H1 (cell line): Measurements from ENCODE around the gene ISG15. TPM values are rescaled to one million over a fixed set of nuclear protein-coding genes. Genes with fewer than 3 reads are reported as not detected.
"Not testable (repeated sequence)": the region's sequence is repeated elsewhere in the genome, so short reads cannot be mapped to it uniquely, and the experiment has no call there.

ENCODE experiments used
- CTCF ChIA-PET: fragments of 300-600 bp; sonication (Branson Sonifier 250); formaldehyde crosslinking; loops from one replicate; lab custom pipeline; 2021; ENCODE audit not compliant: partially characterized antibody; lab: Charles Lee
- POLR2A ChIA-PET: fragments of 300-600 bp; sonication (Branson Sonifier 250); formaldehyde crosslinking; loops from one replicate; lab custom pipeline; 2021; ENCODE audit warnings: inconsistent platforms; ENCODE audit not compliant: partially characterized antibody; lab: Charles Lee
- DNase-seq, 2 experiments: peaks; one replicate each; pipeline versions ENCODE4 v3.0.0 to v3.0.0-alpha.2; 2010 to 2022; ENCODE audit warnings: low spot score in 2 of 2, low read depth in 1 of 2, mixed read lengths in 1 of 2
- FAIRE-seq: peaks from 2 replicates; lab custom pipeline; 2011; peaks lifted over from hg19 to GRCh38; lab: Jason Lieb, UNC
- H2AFZ ChIP-seq: 2 replicates; pipeline ENCODE4 v1.8.1; 2012; ENCODE audit warnings: low read length, inconsistent platforms
- H2AK5ac ChIP-seq: 2 replicates; pipeline ENCODE4 v1.6.1; 2013; ENCODE audit warnings: low read depth, low read length
- H2BK120ac ChIP-seq: replicated peaks from 2 replicates; pipeline ENCODE3; 2013; ENCODE audit warnings: low read depth, low read length, inconsistent platforms
- H2BK12ac ChIP-seq: 2 replicates; pipeline ENCODE4 v1.6.1; 2013; ENCODE audit warnings: low read depth, low read length
- H2BK15ac ChIP-seq: 2 replicates; pipeline ENCODE4 v1.6.1; 2013; ENCODE audit warnings: low read length
- H2BK20ac ChIP-seq: 2 replicates; pipeline ENCODE4 v1.6.1; 2013; ENCODE audit warnings: low read length
- H2BK5ac ChIP-seq: 2 replicates; pipeline ENCODE4 v1.6.1; 2013; ENCODE audit warnings: low read depth, low read length
- H3K14ac ChIP-seq: 2 replicates; pipeline ENCODE4 v1.6.1; 2013; ENCODE audit warnings: inconsistent platforms; ENCODE audit not compliant: insufficient read length
- H3K18ac ChIP-seq: 2 replicates; pipeline ENCODE4 v1.6.1; 2013; ENCODE audit warnings: low read length; ENCODE audit errors: extremely low read depth
- H3K23ac ChIP-seq: 2 replicates; pipeline ENCODE4 v1.6.1; 2013; ENCODE audit warnings: inconsistent platforms; ENCODE audit not compliant: insufficient read length
- H3K23me2 ChIP-seq: 2 replicates; pipeline ENCODE4 v1.6.1; 2013; ENCODE audit warnings: low read depth, low read length
- H3K27ac ChIP-seq: 2 replicates; pipeline ENCODE4 v1.6.1; 2011; ENCODE audit warnings: low read depth, low read length, inconsistent platforms
- H3K27me3 ChIP-seq, 4 experiments: replicated peaks in 1 of 4; 1 replicate in 1 of 4; 2 replicates in 3 of 4; pipeline versions ENCODE4 v1.6.1 to v1.8.1; 2011 to 2013; ENCODE audit warnings: low read length in 3 of 4, mild to moderate bottlenecking in 3 of 4, inconsistent platforms in 2 of 4, mixed read lengths in 2 of 4, moderate library complexity in 1 of 4; ENCODE audit not compliant: control insufficient read depth in 3 of 4, insufficient read depth in 3 of 4; ENCODE audit errors: extremely low read depth in 1 of 4
- H3K36me3 ChIP-seq, 4 experiments: 2 replicates each; pipeline versions ENCODE4 v1.6.1 to v1.8.1; 2011 to 2013; ENCODE audit warnings: mild to moderate bottlenecking in 4 of 4, low read length in 3 of 4, moderate library complexity in 2 of 4, control low read depth in 1 of 4, inconsistent platforms in 1 of 4; ENCODE audit not compliant: insufficient read depth in 4 of 4, control insufficient read depth in 2 of 4
- H3K4ac ChIP-seq: replicated peaks from 2 replicates; pipeline ENCODE3; 2013; ENCODE audit warnings: low read length, low read depth, mixed read lengths, inconsistent platforms; ENCODE audit not compliant: insufficient read length
- H3K4me1 ChIP-seq, 4 experiments: replicated peaks in 1 of 4; 1 replicate in 1 of 4; 2 replicates in 3 of 4; pipeline versions ENCODE4 v1.6.1 to v1.8.1; 2011 to 2013; ENCODE audit warnings: low read length in 3 of 4, inconsistent platforms in 2 of 4, mixed read lengths in 1 of 4; ENCODE audit not compliant: insufficient read depth in 4 of 4, control insufficient read depth in 3 of 4
- H3K4me2 ChIP-seq, 2 experiments: 2 replicates each; pipeline versions ENCODE4 v1.6.1 to v1.8.1; 2011 to 2013; ENCODE audit warnings: low read depth in 2 of 2, low read length in 2 of 2, control low read depth in 1 of 2, inconsistent platforms in 1 of 2, mild to moderate bottlenecking in 1 of 2; ENCODE audit not compliant: insufficient read depth in 1 of 2
- H3K4me3 ChIP-seq, 4 experiments: fragments of 200-600, 300-600 bp in 1 of 4; sonication (generic), shearing (Covaris generic), sonication (Bioruptor Twin) in 1 of 4; 2 replicates each; pipeline versions ENCODE4 v1.5.1 to v1.8.1; 2011 to 2016; ENCODE audit warnings: low read length in 4 of 4, low read depth in 3 of 4, control low read depth in 2 of 4, inconsistent platforms in 2 of 4, mild to moderate bottlenecking in 2 of 4, mixed read lengths in 1 of 4, moderate library complexity in 1 of 4; ENCODE audit not compliant: insufficient read depth in 2 of 4; ENCODE audit errors: extremely low read depth in 1 of 4
- H3K56ac ChIP-seq: replicated peaks from 2 replicates; pipeline ENCODE3; 2013; ENCODE audit warnings: low read depth, mild to moderate bottlenecking, mixed read lengths, low read length, inconsistent platforms; ENCODE audit not compliant: insufficient read length
- H3K79me1 ChIP-seq: 2 replicates; pipeline ENCODE4 v1.6.1; 2013; ENCODE audit warnings: low read depth, low read length, control low read depth
- H3K79me2 ChIP-seq, 2 experiments: 2 replicates each; pipeline versions ENCODE4 v1.6.1 to v1.8.1; 2012 to 2013; ENCODE audit warnings: low read length in 2 of 2, mild to moderate bottlenecking in 2 of 2, inconsistent platforms in 1 of 2; ENCODE audit not compliant: insufficient read depth in 2 of 2, control insufficient read depth in 1 of 2
- H3K9ac ChIP-seq, 4 experiments: replicated peaks in 1 of 4; 1 replicate in 1 of 4; 2 replicates in 3 of 4; pipeline versions ENCODE4 v1.6.1 to v1.8.1; 2011 to 2013; ENCODE audit warnings: low read depth in 3 of 4, low read length in 3 of 4, control low read depth in 2 of 4, mild to moderate bottlenecking in 2 of 4, moderate library complexity in 2 of 4, inconsistent platforms in 1 of 4; ENCODE audit errors: extremely low read depth in 1 of 4
- H3K9me3 ChIP-seq, 2 experiments: 2 replicates each; pipeline versions ENCODE4 v1.6.1 to v1.8.1; 2012 to 2013; ENCODE audit warnings: mild to moderate bottlenecking in 2 of 2, moderate library complexity in 2 of 2, control low read depth in 1 of 2, inconsistent platforms in 1 of 2, low read depth in 1 of 2, low read length in 1 of 2, mixed read lengths in 1 of 2; ENCODE audit not compliant: insufficient read depth in 2 of 2
- H4K20me1 ChIP-seq, 2 experiments: replicated peaks in 1 of 2; 2 replicates each; pipeline versions ENCODE3 to v1.8.1; 2011 to 2013; ENCODE audit warnings: inconsistent platforms in 2 of 2, low read length in 2 of 2, mild to moderate bottlenecking in 1 of 2; ENCODE audit not compliant: insufficient read depth in 2 of 2, control insufficient read depth in 1 of 2
- H4K5ac ChIP-seq: 2 replicates; pipeline ENCODE4 v1.6.1; 2013; ENCODE audit warnings: low read length, low read depth, mixed read lengths, inconsistent platforms; ENCODE audit not compliant: insufficient read length
- H4K8ac ChIP-seq: 2 replicates; pipeline ENCODE4 v1.8.0; 2013; ENCODE audit warnings: mild to moderate bottlenecking, moderate library complexity, low read length, inconsistent platforms; ENCODE audit not compliant: insufficient read depth; ENCODE audit errors: extremely low read depth
- H4K91ac ChIP-seq: replicated peaks from 2 replicates; pipeline ENCODE3; 2013; ENCODE audit warnings: low read length, mixed read lengths, inconsistent platforms; ENCODE audit not compliant: insufficient read length
- CREB1 ChIP-seq: IDR thresholded peaks from 2 replicates; pipeline ENCODE4 v1.6.1; 2012; ENCODE audit warnings: inconsistent platforms
- CTCF ChIP-seq, 3 experiments: IDR thresholded peaks; 1 replicate in 2 of 3; 2 replicates in 1 of 3; pipeline versions ENCODE4 v1.5.1 to v1.6.1; 2011; ENCODE audit warnings: low read length in 3 of 3, mild to moderate bottlenecking in 3 of 3, inconsistent platforms in 2 of 3, low read depth in 1 of 3, moderate library complexity in 1 of 3; ENCODE audit not compliant: insufficient read depth in 1 of 3; ENCODE audit errors: control extremely low read depth in 1 of 3
- JUND ChIP-seq: IDR thresholded peaks from 2 replicates; pipeline ENCODE4 v1.6.1; 2011; ENCODE audit warnings: mild to moderate bottlenecking, improper control_type of control experiment, low read length
- MAX ChIP-seq: IDR thresholded peaks from 2 replicates; pipeline ENCODE4 v1.6.1; 2012; ENCODE audit warnings: inconsistent platforms
- RAD21 ChIP-seq, 2 experiments: IDR thresholded peaks in 1 of 2; conservative IDR thresholded peaks in 1 of 2; 2 replicates each; pipeline ENCODE4 v1.6.1; 2011; ENCODE audit warnings: low read depth in 2 of 2, low read length in 2 of 2, improper control_type of control experiment in 1 of 2, inconsistent platforms in 1 of 2, mild to moderate bottlenecking in 1 of 2, moderate library complexity in 1 of 2
- SRF ChIP-seq: IDR thresholded peaks from 2 replicates; pipeline ENCODE4 v1.6.1; 2011; ENCODE audit warnings: mild to moderate bottlenecking, low read depth, low read length, moderate library complexity
- WGBS, 2 experiments: shearing (Covaris generic) in 1 of 2; methylation state at CpG; one replicate each; pipeline versions ENCODE4 v1.1.6 to v1.1.7; 2013 to 2015; ENCODE audit warnings: low lambda C conversion rate in 2 of 2, mixed read lengths in 2 of 2, inconsistent platforms in 1 of 2, low coverage in 1 of 2, missing lambda C conversion rate in 1 of 2; ENCODE audit not compliant: insufficient replicate concordance in 2 of 2, insufficient coverage in 1 of 2, insufficient read length in 1 of 2; ENCODE audit errors: extremely low coverage in 1 of 2, missing lambda C conversion rate in 1 of 2; 5-methylcytosine and 5-hydroxymethylcytosine counted together
- polyA plus RNA-seq, 7 experiments: library from polyadenylated mRNA; depleted of rRNA in 3 of 7; stranded (reverse) in 5 of 7; unstranded in 2 of 7; fragments of >200 nt in 5 of 7; fragments of 200-250 nt in 2 of 7; gene quantifications; 1 replicate in 5 of 7; 2 replicates in 1 of 7; 4 replicates in 1 of 7; pipeline versions ENCODE4 v1.2.1 to v1.2.3, GENCODE V29; 2011 to 2013; ENCODE audit warnings: missing spikeins in 2 of 7, mixed read lengths in 2 of 7
- total RNA-seq: library from RNA; stranded (reverse); fragmentation: NEBNext Ultra II Directional; extraction: Animal tissue kit (Norgen Biotek cat#: 25700); gene quantifications from 2 replicates; pipeline ENCODE4 v1.2.1, GENCODE V29; 2021

The ISG15 gene
- total and polyA plus RNA-seq, 2 of the 8 experiments (the other 6 are each of a cell fraction or from before 2014, with no cell fraction given), result 29.3 to 121 TPM

GRCh38 chr1:975896-976683 is 37.2 kb upstream of the ISG15 start (continued):
- TF ChIP-seq CTCF (IDR thresholded peaks at IDR 0.05; ENCODE audit: control extremely low read depth in 1 of 3, insufficient read depth in 1 of 3, low read depth in 1 of 3, low read length in 3 of 3) (peak in 2 of 3 experiments; percentile 59 to 60; a peak in 3 of 4 replicates), RAD21 (IDR thresholded peaks at IDR 0.05 in 1 of 2, conservative IDR thresholded peaks at IDR 0.05 in 1 of 2; ENCODE audit: low read depth in 2 of 2, low read length in 2 of 2) (peak; percentile 60 to 72), JUND (no peak), CREB1 (peak; percentile 62), SRF (no peak), MAX (peak; percentile 60; the same call in 1 of the 2 replicates)

- H3K18ac ChIP-seq, FAIRE-seq: not testable (repeated sequence)
- WGBS, 2 experiments, result no CpG with 5 or more reads among the region's 39 CpGs
Observed at GRCh38 chr1:976791-977190, 36.5 kb upstream of the ISG15 start.

More at GRCh38 chr1:976791-977190, 36.5 kb upstream of the ISG15 start:
- H3K23me2 ChIP-seq, H3K56ac ChIP-seq, H3K27me3 ChIP-seq, H3K79me1 ChIP-seq, H3K27ac ChIP-seq, H3K23ac ChIP-seq, H2AFZ ChIP-seq, H4K5ac ChIP-seq, H3K14ac ChIP-seq, H2BK15ac ChIP-seq, H3K79me2 ChIP-seq, H2BK20ac ChIP-seq, H3K4me3 ChIP-seq, H3K36me3 ChIP-seq, H4K8ac ChIP-seq, H3K4ac ChIP-seq, H2BK5ac ChIP-seq, H2BK120ac ChIP-seq, H2BK12ac ChIP-seq, H4K20me1 ChIP-seq, H3K9ac ChIP-seq, H4K91ac ChIP-seq, H3K9me3 ChIP-seq, H2AK5ac ChIP-seq, DNase-seq, H3K4me1 ChIP-seq: not testable (repeated sequence)
- H3K4me2 ChIP-seq, result 0 out of 4 replicates have a peak overlapping the region, but pooled peaks of 1 of the 2 experiments have one; percentile 11
- ChIA-PET CTCF (interaction anchor here (0.6 to 1.6 kb wide), 5 partner anchors 25 to 326 kb away, joined by 3 to 6 read pairs (median 3); no protein-coding TSS in a partner anchor), POLR2A (interaction anchor here (0.6 to 1.1 kb wide), 3 partner anchors 9 to 172 kb away, joined by 3 to 6 read pairs (median 3); no protein-coding TSS in a partner anchor)
